H9 (cell line): Measurements from ENCODE around the gene MYOD1. TPM values are rescaled to one million over a fixed set of nuclear protein-coding genes. Genes with fewer than 3 reads are reported as not detected.

Experiments used
- DNase-seq: peaks from one replicate; pipeline ENCODE4 v3.0.0-alpha.2; 2017
- H2AFZ ChIP-seq: one replicate; pipeline ENCODE4 v1.6.1; 2013; ENCODE audit warnings: mild to moderate bottlenecking, low read length, control low read depth, moderate library complexity
- H2AK5ac ChIP-seq: 2 replicates; pipeline ENCODE4 v1.6.1; 2013; ENCODE audit warnings: low read length, control low read depth, mixed read lengths; ENCODE audit not compliant: insufficient read length
- H2BK120ac ChIP-seq: one replicate; pipeline ENCODE4 v1.6.1; 2013; ENCODE audit warnings: low read depth, mild to moderate bottlenecking, low read length, control low read depth, inconsistent platforms; ENCODE audit not compliant: poor library complexity, severe bottlenecking
- H2BK12ac ChIP-seq: 2 replicates; pipeline ENCODE4 v1.6.1; 2013; ENCODE audit warnings: low read length, control low read depth, mixed read lengths, low read depth; ENCODE audit not compliant: insufficient read length
- H2BK15ac ChIP-seq: 2 replicates; pipeline ENCODE4 v1.6.1; 2013; ENCODE audit warnings: low read depth, low read length, control low read depth
- H2BK20ac ChIP-seq: one replicate; pipeline ENCODE4 v1.6.1; 2013; ENCODE audit warnings: low read depth, mild to moderate bottlenecking, low read length, control low read depth, inconsistent platforms; ENCODE audit not compliant: poor library complexity, severe bottlenecking
- H2BK5ac ChIP-seq: 2 replicates; pipeline ENCODE4 v1.6.1; 2013; ENCODE audit warnings: low read length, control low read depth, mixed read lengths; ENCODE audit not compliant: insufficient read length
- H3K14ac ChIP-seq: 2 replicates; pipeline ENCODE4 v1.6.1; 2013; ENCODE audit warnings: low read length, control low read depth; ENCODE audit not compliant: insufficient read depth
- H3K18ac ChIP-seq: 2 replicates; pipeline ENCODE4 v1.6.1; 2013; ENCODE audit warnings: low read depth, mild to moderate bottlenecking, mixed read lengths, low read length, control low read depth; ENCODE audit not compliant: insufficient read length
- H3K23ac ChIP-seq: 2 replicates; pipeline ENCODE4 v1.6.1; 2013; ENCODE audit warnings: low read length, control low read depth, mixed read lengths, low read depth; ENCODE audit not compliant: insufficient read length
- H3K23me2 ChIP-seq: 2 replicates; pipeline ENCODE4 v1.6.1; 2013; ENCODE audit warnings: low read depth, mild to moderate bottlenecking, mixed read lengths, low read length, control low read depth; ENCODE audit not compliant: insufficient read length, poor library complexity, severe bottlenecking
- H3K27ac ChIP-seq: 2 replicates; pipeline ENCODE4 v1.5.1; 2013; ENCODE audit warnings: low read length, control low read depth, mixed read lengths, low read depth; ENCODE audit not compliant: insufficient read length
- H3K27me3 ChIP-seq: 2 replicates; pipeline ENCODE4 v1.6.1; 2013; ENCODE audit warnings: low read length, control low read depth, inconsistent platforms; ENCODE audit not compliant: insufficient read depth
- H3K4ac ChIP-seq: 2 replicates; pipeline ENCODE4 v1.6.1; 2013; ENCODE audit warnings: low read depth, mild to moderate bottlenecking, control low read depth, inconsistent platforms, low read length, moderate library complexity
- H3K4me1 ChIP-seq: 2 replicates; pipeline ENCODE4 v1.6.1; 2013; ENCODE audit warnings: low read length, control low read depth, inconsistent platforms; ENCODE audit not compliant: insufficient read depth
- H3K4me2 ChIP-seq: 2 replicates; pipeline ENCODE4 v1.6.1; 2013; ENCODE audit warnings: low read length, control low read depth, mixed read lengths; ENCODE audit not compliant: insufficient read length, insufficient read depth
- H3K56ac ChIP-seq: 2 replicates; pipeline ENCODE4 v1.6.1; 2013; ENCODE audit warnings: low read depth, mild to moderate bottlenecking, mixed read lengths, low read length, control low read depth; ENCODE audit not compliant: insufficient read length
- H3K79me1 ChIP-seq: 2 replicates; pipeline ENCODE4 v1.6.1; 2013; ENCODE audit warnings: low read depth, mild to moderate bottlenecking, moderate library complexity, low read length, control low read depth, inconsistent platforms; ENCODE audit not compliant: insufficient read depth, poor library complexity, severe bottlenecking
- H3K79me2 ChIP-seq: 2 replicates; pipeline ENCODE4 v1.6.1; 2013; ENCODE audit warnings: low read length, control low read depth, inconsistent platforms; ENCODE audit not compliant: insufficient read depth
- H3K9ac ChIP-seq: 2 replicates; pipeline ENCODE4 v1.6.1; 2013; ENCODE audit warnings: low read length, control low read depth, mixed read lengths; ENCODE audit not compliant: insufficient read length; ENCODE audit errors: extremely low read depth
- H3K9me3 ChIP-seq: one replicate; pipeline ENCODE4 v1.6.1; 2013; ENCODE audit warnings: low read depth, low read length, inconsistent platforms; ENCODE audit not compliant: control insufficient read depth
- H3T11ph ChIP-seq: one replicate; pipeline ENCODE4 v1.6.1; 2013; ENCODE audit warnings: mild to moderate bottlenecking, low read length, control low read depth, inconsistent platforms
- H4K20me1 ChIP-seq: one replicate; pipeline ENCODE4 v1.6.1; 2013; ENCODE audit not compliant: control insufficient read depth, insufficient read length, insufficient read depth
- H4K5ac ChIP-seq: 2 replicates; pipeline ENCODE4 v1.6.1; 2013; ENCODE audit warnings: low read depth, mild to moderate bottlenecking, mixed read lengths, low read length, control low read depth; ENCODE audit not compliant: insufficient read length
- H4K8ac ChIP-seq: replicated peaks from 2 replicates; pipeline ENCODE4 v1.6.1; 2013; ENCODE audit warnings: low read length, control low read depth, mixed read lengths, low read depth; ENCODE audit not compliant: insufficient read length
- H4K91ac ChIP-seq: 2 replicates; pipeline ENCODE4 v1.6.1; 2013; ENCODE audit warnings: low read depth, mild to moderate bottlenecking, moderate library complexity, mixed read lengths, low read length, control low read depth; ENCODE audit not compliant: insufficient read length
- H3K27ac Mint-ChIP-seq, 3 experiments: 2 replicates in 2 of 3; 3 replicates in 1 of 3; pipeline ENCODE4 v1.8.0; 2020 to 2021; ENCODE audit warnings: mixed read lengths in 3 of 3, mild to moderate bottlenecking in 1 of 3, moderate library complexity in 1 of 3
- H3K27me3 Mint-ChIP-seq: 2 replicates; pipeline ENCODE4 v1.8.0; 2021; ENCODE audit warnings: low read depth, mild to moderate bottlenecking, moderate library complexity, mixed read lengths
- H3K36me3 Mint-ChIP-seq, 3 experiments: 2 replicates in 2 of 3; 3 replicates in 1 of 3; pipeline ENCODE4 v1.8.0; 2020 to 2021; ENCODE audit warnings: low read depth in 3 of 3, mixed read lengths in 3 of 3; ENCODE audit not compliant: insufficient read depth in 1 of 3
- H3K4me1 Mint-ChIP-seq, 2 experiments: 2 replicates each; pipeline ENCODE4 v1.8.0; 2020; ENCODE audit warnings: mixed read lengths in 2 of 2
- H3K4me3 Mint-ChIP-seq, 2 experiments: 2 replicates in 1 of 2; 3 replicates in 1 of 2; pipeline ENCODE4 v1.8.0; 2020 to 2021; ENCODE audit warnings: mild to moderate bottlenecking in 2 of 2, mixed read lengths in 2 of 2, moderate library complexity in 1 of 2
- H3K9me3 Mint-ChIP-seq, 2 experiments: 2 replicates in 1 of 2; 3 replicates in 1 of 2; pipeline ENCODE4 v1.8.0; 2020; ENCODE audit warnings: mild to moderate bottlenecking in 2 of 2, mixed read lengths in 2 of 2, moderate library complexity in 1 of 2
- WGBS: extraction: QIAGEN DNeasy Blood & Tissue Kit; methylation state at CpG from one replicate; pipeline ENCODE4 v1.1.7; 2013; ENCODE audit warnings: missing lambda C conversion rate, low lambda C conversion rate, mixed read lengths; ENCODE audit not compliant: insufficient read length; ENCODE audit errors: extremely low coverage; 5-methylcytosine and 5-hydroxymethylcytosine counted together
- total RNA-seq: library from RNA; stranded (reverse); gene quantifications from 2 replicates; pipeline ENCODE4 v1.2.1, GENCODE V29; 2021
- TF ChIP-seq, protein P1 (sequence below): fragments of 200-600 bp; sonication (generic); conservative IDR thresholded peaks from 3 replicates; pipeline ENCODE4 v1.8.0; 2021; ENCODE audit warnings: antibody characterized with exemption, mild to moderate bottlenecking

The MYOD1 gene
- total RNA-seq, 1 experiment from 2014 or later, result not detected

DNA sequence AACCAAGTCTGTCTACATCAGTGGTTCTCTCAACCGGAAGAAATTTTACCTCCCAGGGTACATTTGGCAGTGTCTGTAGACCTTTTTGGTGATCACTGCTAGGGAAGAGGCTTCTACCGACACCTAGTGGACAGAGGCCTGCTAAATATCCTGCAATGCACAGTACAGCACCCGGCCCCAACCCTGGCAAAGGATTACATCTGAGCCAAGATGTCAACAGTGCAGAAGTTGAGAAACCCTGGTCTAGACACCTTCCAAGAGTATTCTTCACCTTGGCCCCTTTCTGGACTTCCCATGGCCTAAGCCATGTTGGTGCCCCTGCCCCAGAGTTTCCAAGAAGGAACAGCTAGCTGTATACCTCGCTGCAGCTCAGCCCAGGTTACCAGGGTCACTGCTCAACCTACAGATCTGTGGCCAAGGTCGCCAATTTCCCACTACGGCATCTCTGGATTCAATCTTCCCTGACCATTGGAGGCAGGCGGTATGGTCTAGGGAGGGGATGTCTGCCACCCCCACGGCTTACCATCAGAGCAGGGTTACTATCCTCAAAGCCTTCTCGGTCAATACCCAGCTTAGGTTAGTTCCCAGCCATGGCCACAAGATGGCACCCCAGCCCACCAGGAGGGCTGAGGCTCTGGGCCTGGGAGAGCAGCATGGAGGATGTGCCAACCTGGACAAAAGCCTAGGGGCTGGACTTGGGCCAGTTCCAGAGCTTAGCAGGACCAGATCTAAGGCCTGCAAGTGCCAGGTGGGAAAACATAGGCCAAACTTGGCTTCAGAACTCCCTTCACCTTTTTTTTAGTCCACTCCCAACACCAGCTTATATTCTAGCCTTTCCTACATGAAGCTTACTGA lies 11.5 kb downstream of the MYOD1 start:
- H3K27me3 ChIP-seq, result peaks cover 10% of the 10 kb centered on the region; the same call in 1 of the 2 replicates

More for the DNA sequence above, 11.5 kb downstream of the MYOD1 start:
- H3K23ac ChIP-seq, result no peak overlapping the region
- H3K4me3 Mint-ChIP-seq, result no peak overlapping the region; a peak in 1 of 5 replicates
- H3K9me3 Mint-ChIP-seq, result no peaks in the 10 kb centered on the region
- peaks cover 2 to 10% of the 10 kb centered on the region in 2 experiments; a peak in 2 of 4 replicates for H3K4me1 Mint-ChIP-seq
- H3K56ac ChIP-seq, result no peak overlapping the region
- H3K4ac ChIP-seq, result no peak overlapping the region
- H3K79me2 ChIP-seq, result no peaks in the 10 kb centered on the region
- TF ChIP-seq, protein P1, sequence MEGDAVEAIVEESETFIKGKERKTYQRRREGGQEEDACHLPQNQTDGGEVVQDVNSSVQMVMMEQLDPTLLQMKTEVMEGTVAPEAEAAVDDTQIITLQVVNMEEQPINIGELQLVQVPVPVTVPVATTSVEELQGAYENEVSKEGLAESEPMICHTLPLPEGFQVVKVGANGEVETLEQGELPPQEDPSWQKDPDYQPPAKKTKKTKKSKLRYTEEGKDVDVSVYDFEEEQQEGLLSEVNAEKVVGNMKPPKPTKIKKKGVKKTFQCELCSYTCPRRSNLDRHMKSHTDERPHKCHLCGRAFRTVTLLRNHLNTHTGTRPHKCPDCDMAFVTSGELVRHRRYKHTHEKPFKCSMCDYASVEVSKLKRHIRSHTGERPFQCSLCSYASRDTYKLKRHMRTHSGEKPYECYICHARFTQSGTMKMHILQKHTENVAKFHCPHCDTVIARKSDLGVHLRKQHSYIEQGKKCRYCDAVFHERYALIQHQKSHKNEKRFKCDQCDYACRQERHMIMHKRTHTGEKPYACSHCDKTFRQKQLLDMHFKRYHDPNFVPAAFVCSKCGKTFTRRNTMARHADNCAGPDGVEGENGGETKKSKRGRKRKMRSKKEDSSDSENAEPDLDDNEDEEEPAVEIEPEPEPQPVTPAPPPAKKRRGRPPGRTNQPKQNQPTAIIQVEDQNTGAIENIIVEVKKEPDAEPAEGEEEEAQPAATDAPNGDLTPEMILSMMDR, result peak; percentile 67
- H2BK5ac ChIP-seq, result no peak overlapping the region
- H3K4me1 ChIP-seq, result no peaks in the 10 kb centered on the region
- H2AK5ac ChIP-seq, result no peak overlapping the region
- no peaks in the 10 kb centered on the region for H4K20me1 ChIP-seq
- H3K18ac ChIP-seq, result no peak overlapping the region
- H4K91ac ChIP-seq, result no peak overlapping the region
- peak; percentile 85 for DNase-seq
- no peak overlapping the region for H2BK12ac ChIP-seq
- H3K9me3 ChIP-seq, result no peaks in the 10 kb centered on the region
- H3K36me3 Mint-ChIP-seq, result no peaks in the 10 kb centered on the region
- no peak overlapping the region for H3K27ac ChIP-seq
- H2BK15ac ChIP-seq, result no peak overlapping the region
- no peak overlapping the region for H3K9ac ChIP-seq
- H4K5ac ChIP-seq, result no peak overlapping the region
- no peak overlapping the region for H2AFZ ChIP-seq
- H3K14ac ChIP-seq, result no peak overlapping the region
- H3K23me2 ChIP-seq, result peaks cover 5% of the 10 kb centered on the region
- no peak overlapping the region for H2BK120ac ChIP-seq
- no peak overlapping the region for H3K27ac Mint-ChIP-seq
- no CpG with 5 or more reads among the region's 9 CpGs for WGBS
- H3T11ph ChIP-seq, result no peak overlapping the region
- no peak overlapping the region for H3K4me2 ChIP-seq
- H2BK20ac ChIP-seq, result no peak overlapping the region
- H4K8ac ChIP-seq, result no peak overlapping the region
- H3K27me3 Mint-ChIP-seq, result peaks cover 68% of the 10 kb centered on the region
- H3K79me1 ChIP-seq, result no peaks in the 10 kb centered on the region
